Measurements from ENCODE around the gene SPAG16. TPM values are rescaled to one million over a fixed set of nuclear protein-coding genes. Genes with fewer than 3 reads are reported as not detected.

SPAG16 gene
- total RNA-seq, 4 donors from 2014 or later: 1.2 to 30.8 (median 16.2) TPM

GRCh38 chr2:214107726-214108125 is 823.5 kb downstream of the SPAG16 start:
- 81 to 100% methylated on average over 1 of the region's 1 CpG for WGBS, 2 donors (ENCODE audit: low coverage in 1 of 2)
- peaks cover 0 to 9% (median 0%) of the 10 kb centered on the region in 4 donors for H3K4me1 ChIP-seq
- intact Hi-C loops (cut with DNase I; ENCODE audit: low total_unique reads): no loop called here
- in situ Hi-C loops (cut with MboI; ENCODE audit: low pct_ligation_motif_present in 1 of 4, low pct_unique_long_range_greater_than_20kb in 1 of 4, low sequenced_read_pairs in 3 of 4): no loop called here
- no peak overlapping the region for H3K27ac ChIP-seq
- no peaks in the 10 kb centered on the region for H3K27me3 ChIP-seq
- no peaks in the 10 kb centered on the region for H3K9me3 ChIP-seq
- H3K36me3 ChIP-seq: no peaks in the 10 kb centered on the region
- TF ChIP-seq POLR2AphosphoS5 (IDR thresholded peaks at IDR 0.05): no peak
- TF ChIP-seq POLR2A (IDR thresholded peaks at IDR 0.05): no peak
- no peak for TF ChIP-seq CTCF (IDR thresholded peaks at IDR 0.05)
- TF ChIP-seq EP300 (IDR thresholded peaks at IDR 0.05; ENCODE audit: low read depth): no peak
- no peak for DNase-seq
- H3K4me3 ChIP-seq: no peak overlapping the region

GRCh38 chr2:214108598-214108997 is 824.3 kb downstream of the SPAG16 start:
- intact Hi-C loops (cut with DNase I; ENCODE audit: low total_unique reads): no loop called here
- in situ Hi-C loops (cut with MboI; ENCODE audit: low pct_ligation_motif_present in 1 of 4, low pct_unique_long_range_greater_than_20kb in 1 of 4, low sequenced_read_pairs in 3 of 4): no loop called here
- Histone ChIP-seq H3K9me3 (no peaks in the 10 kb centered on the region), H3K27ac (no peak overlapping the region), H3K27me3 (no peaks in the 10 kb centered on the region), H3K4me3 (no peak overlapping the region), H3K36me3 (no peaks in the 10 kb centered on the region), H3K4me1 (peaks cover 0 to 5% (median 0%) of the 10 kb centered on the region in 4 donors)
- DNase-seq: no peak
- no peak for TF ChIP-seq CTCF (IDR thresholded peaks at IDR 0.05)
- no peak for TF ChIP-seq EP300 (IDR thresholded peaks at IDR 0.05; ENCODE audit: low read depth)
- no peak for TF ChIP-seq POLR2A (IDR thresholded peaks at IDR 0.05)
- no peak for TF ChIP-seq POLR2AphosphoS5 (IDR thresholded peaks at IDR 0.05)
- 88 to 93% methylated on average over 1 of the region's 1 CpG for WGBS, 2 donors (ENCODE audit: low coverage in 1 of 2)

GRCh38 chr2:214117054-214117453 is 832.8 kb downstream of the SPAG16 start:
- intact Hi-C loops (cut with DNase I; ENCODE audit: low total_unique reads) (no loop called here), in situ Hi-C loops (cut with MboI; ENCODE audit: low pct_ligation_motif_present in 1 of 4, low pct_unique_long_range_greater_than_20kb in 1 of 4, low sequenced_read_pairs in 3 of 4) (no loop called here)
- DNase-seq: no peak
- no peaks in the 10 kb centered on the region for H3K27me3 ChIP-seq
- H3K4me3 ChIP-seq: no peak overlapping the region
- no peaks in the 10 kb centered on the region for H3K4me1 ChIP-seq
- no peak for TF ChIP-seq POLR2A (IDR thresholded peaks at IDR 0.05)
- TF ChIP-seq CTCF (IDR thresholded peaks at IDR 0.05): no peak
- no peak overlapping the region for H3K27ac ChIP-seq
- peaks cover 0 to 13% of the 10 kb centered on the region in 2 donors for H3K9me3 ChIP-seq
- H3K36me3 ChIP-seq: no peaks in the 10 kb centered on the region

GRCh38 chr2:214126135-214126534 is 841.9 kb downstream of the SPAG16 start:
- intact Hi-C loops (cut with DNase I; ENCODE audit: low total_unique reads): no loop called here
- Histone ChIP-seq H3K9me3 (no peaks in the 10 kb centered on the region), H3K36me3 (no peaks in the 10 kb centered on the region), H3K4me3 (no peak overlapping the region), H3K27me3 (no peaks in the 10 kb centered on the region), H3K4me1 (no peaks in the 10 kb centered on the region), H3K27ac (no peak overlapping the region)
- no peak for TF ChIP-seq CTCF (IDR thresholded peaks at IDR 0.05)
- no peak for TF ChIP-seq EP300 (IDR thresholded peaks at IDR 0.05; ENCODE audit: low read depth)
- TF ChIP-seq POLR2A (IDR thresholded peaks at IDR 0.05): no peak
- TF ChIP-seq POLR2AphosphoS5 (IDR thresholded peaks at IDR 0.05): no peak
- WGBS, 2 donors (ENCODE audit: low coverage in 1 of 2): 67 to 81% methylated on average over 4 to 6 of the region's 6 CpGs
- in situ Hi-C loops (cut with MboI; ENCODE audit: low pct_ligation_motif_present in 1 of 4, low pct_unique_long_range_greater_than_20kb in 1 of 4, low sequenced_read_pairs in 3 of 4): no loop called here
- no peak for DNase-seq

Data from transverse colon (tissue), 4 donors.